GM12878 (cell line): ENCODE results near the gene NAP1L1. TPM values are rescaled to one million over a fixed set of nuclear protein-coding genes. Genes with fewer than 3 reads are reported as not detected.

Experiments used
- ATAC-seq: fragments of 200-7000 bp; cut with Tn5 transposase; 3 replicates; pipeline ENCODE4 v1.9.1; 2020; ENCODE audit warnings: mild to moderate bottlenecking, moderate library complexity
- BruUV-seq: library from RNA; stranded (reverse); fragments of 400-500 nt; replicated peaks from 2 replicates; lab custom pipeline; 2021; lab: Mats Ljungman, UMichigan
- CTCF ChIA-PET: fragments of 300-600 bp; sonication (Branson Sonifier 250); formaldehyde crosslinking; extraction: SDS; loops from one replicate; lab custom pipeline; 2021; ENCODE audit warnings: inconsistent platforms; lab: Yijun Ruan, JAX
- POLR2A ChIA-PET: fragments of 350-600 bp; formaldehyde crosslinking; extraction: SDS; loops from one replicate; lab custom pipeline; 2021; ENCODE audit warnings: inconsistent platforms; lab: Charles Lee
- RAD21 ChIA-PET: fragments of 300-600 bp; sonication (Branson Sonifier 250); formaldehyde crosslinking; loops from one replicate; lab custom pipeline; 2023; ENCODE audit warnings: antibody characterized with exemption; ENCODE audit not compliant: unreplicated experiment; lab: Charles Lee
- SMC1A ChIA-PET: fragments of 300-600 bp; sonication (Branson Sonifier 250); formaldehyde crosslinking; loops from one replicate; lab custom pipeline; 2023; ENCODE audit not compliant: unreplicated experiment, uncharacterized antibody; lab: Charles Lee
- DNase-seq: peaks from one replicate; pipeline ENCODE4 v3.0.0-alpha.2; 2011; ENCODE audit warnings: low read depth, low spot score
- FAIRE-seq: peaks from 3 replicates; lab custom pipeline; 2011; peaks lifted over from hg19 to GRCh38; lab: Jason Lieb, UNC
- H2AFZ ChIP-seq: 2 replicates; pipeline ENCODE4 v1.6.0; 2011; ENCODE audit warnings: low read depth, low read length, control low read depth; ENCODE audit not compliant: control insufficient read depth
- H3K27ac ChIP-seq: 2 replicates; pipeline ENCODE4 v1.5.1; 2011; ENCODE audit warnings: control low read depth; ENCODE audit not compliant: control insufficient read depth, insufficient read depth
- H3K27me3 ChIP-seq, 2 experiments: replicated peaks in 1 of 2; 2 replicates each; pipeline versions ENCODE4 v1.6.0 to v1.6.1; 2011; ENCODE audit warnings: low read length in 1 of 2; ENCODE audit not compliant: control insufficient read depth in 2 of 2, insufficient read depth in 2 of 2
- H3K36me3 ChIP-seq, 2 experiments: 2 replicates each; pipeline ENCODE4 v1.5.1; 2011; ENCODE audit warnings: low read length in 1 of 2; ENCODE audit not compliant: control insufficient read depth in 2 of 2, insufficient read depth in 2 of 2
- H3K4me1 ChIP-seq: 2 replicates; pipeline ENCODE4 v1.6.1; 2011; ENCODE audit warnings: mild to moderate bottlenecking, low read length, moderate library complexity, mixed read lengths; ENCODE audit not compliant: control insufficient read depth, insufficient read depth
- H3K4me2 ChIP-seq: 2 replicates; pipeline ENCODE4 v1.6.0; 2011; ENCODE audit warnings: control low read depth; ENCODE audit not compliant: control insufficient read depth, insufficient read depth
- H3K4me3 ChIP-seq: fragments of 200-600 bp; sonication (generic); 2 replicates; pipeline ENCODE4 v1.5.1; 2016
- H3K79me2 ChIP-seq: 2 replicates; pipeline ENCODE4 v1.6.0; 2011; ENCODE audit warnings: low read length; ENCODE audit not compliant: control insufficient read depth, insufficient read depth
- H3K9ac ChIP-seq: 2 replicates; pipeline ENCODE4 v1.8.0; 2011; ENCODE audit warnings: low read length, control low read depth, mixed read lengths; ENCODE audit not compliant: control insufficient read depth, insufficient read depth
- H3K9me3 ChIP-seq: replicated peaks from 3 replicates; pipeline ENCODE4 v1.5.1; 2011; ENCODE audit warnings: mild to moderate bottlenecking, low read length; ENCODE audit not compliant: control insufficient read depth, insufficient read depth
- H4K20me1 ChIP-seq: 2 replicates; pipeline ENCODE4 v1.6.0; 2011; ENCODE audit not compliant: control insufficient read depth, insufficient read depth
- CEBPZ ChIP-seq: fragments of 150-350 bp; IDR thresholded peaks from 2 replicates; pipeline ENCODE4 v1.6.1; 2016; ENCODE audit warnings: low read depth, low read length
- CHD1 ChIP-seq: IDR thresholded peaks from 2 replicates; pipeline ENCODE4 v1.6.1; 2012; ENCODE audit warnings: low read depth, low read length, improper control_type of control experiment
- EED ChIP-seq: sonication (generic); IDR thresholded peaks from 2 replicates; pipeline ENCODE4 v1.6.1; 2016; ENCODE audit warnings: antibody characterized with exemption, low read depth
- EP300 ChIP-seq, 2 experiments: fragments of 150-350 bp in 1 of 2; IDR thresholded peaks; 2 replicates each; pipeline ENCODE4 v1.6.1; 2011 to 2012; ENCODE audit warnings: low read depth in 2 of 2, low read length in 2 of 2, borderline replicate concordance in 1 of 2, improper control_type of control experiment in 1 of 2, inconsistent platforms in 1 of 2; ENCODE audit not compliant: control insufficient read depth in 1 of 2
- GATAD2B ChIP-seq: fragments of 450-650 bp; conservative IDR thresholded peaks from 2 replicates; pipeline ENCODE4 v1.6.1; 2017; ENCODE audit warnings: low read depth, mild to moderate bottlenecking, moderate library complexity
- IKZF1 ChIP-seq: fragments of 450-650 bp; conservative IDR thresholded peaks from 2 replicates; pipeline ENCODE4 v1.6.1; 2017; ENCODE audit warnings: antibody characterized with exemption, mild to moderate bottlenecking
- NKRF ChIP-seq: fragments of 450-650 bp; conservative IDR thresholded peaks from 2 replicates; pipeline ENCODE4 v1.6.1; 2017; ENCODE audit warnings: mild to moderate bottlenecking, moderate library complexity
- NR2C1 ChIP-seq: fragments of 450-650 bp; IDR thresholded peaks from 2 replicates; pipeline ENCODE4 v1.6.1; 2017; ENCODE audit warnings: antibody characterized with exemption, mild to moderate bottlenecking, moderate library complexity
- SPI1 ChIP-seq: IDR thresholded peaks from 2 replicates; pipeline ENCODE4 v1.6.1; 2011; ENCODE audit warnings: low read depth, mild to moderate bottlenecking, low read length, moderate library complexity, borderline replicate concordance; ENCODE audit not compliant: insufficient read depth
- SREBF2 ChIP-seq: IDR thresholded peaks from 2 replicates; pipeline ENCODE4 v1.6.1; 2012; ENCODE audit warnings: mild to moderate bottlenecking, low read length
- STAT1 ChIP-seq: fragments of 450-650 bp; conservative IDR thresholded peaks from 2 replicates; pipeline ENCODE4 v1.6.1; 2014; ENCODE audit warnings: antibody characterized with exemption, mild to moderate bottlenecking
- SUZ12 ChIP-seq: fragments of 200-600 bp; sonication (generic); IDR thresholded peaks from one replicate; pipeline ENCODE4 v1.6.1; 2018; ENCODE audit warnings: antibody characterized with exemption, mild to moderate bottlenecking; ENCODE audit not compliant: unreplicated experiment
- ZNF622 ChIP-seq: fragments of 450-650 bp; IDR thresholded peaks from 2 replicates; pipeline ENCODE4 v1.6.1; 2017; ENCODE audit warnings: mild to moderate bottlenecking, inconsistent platforms
- WGBS: methylation state at CpG from one replicate; pipeline ENCODE4 v1.1.6; 2016; ENCODE audit warnings: low lambda C conversion rate; ENCODE audit not compliant: insufficient replicate concordance, insufficient coverage; ENCODE audit errors: missing lambda C conversion rate; 5-methylcytosine and 5-hydroxymethylcytosine counted together
- in situ Hi-C: fragments of 300-500 bp; cut with MboI; formaldehyde crosslinking; loops from 9 replicates; pipeline ENCODE4 v1.14.3; 2018; ENCODE audit warnings: mixed read lengths
- intact Hi-C: fragments of 100-400 bp; cut with micrococcal nuclease; formaldehyde crosslinking; loops from one replicate; pipeline ENCODE4 v1.14.2; 2022; ENCODE audit not compliant: unreplicated experiment
- polyA plus RNA-seq, 11 experiments: library from polyadenylated mRNA; depleted of rRNA in 4 of 11; unstranded in 6 of 11; stranded (reverse) in 5 of 11; fragments of >200 nt; fragmentation: Nextera tagmentation in 4 of 11; fragmentation: Illumina TruSeq in 1 of 11; extraction: Ambion mirVana in 4 of 11; extraction: Trizol in 1 of 11; gene quantifications; 1 replicate in 1 of 11; 2 replicates in 10 of 11; pipeline versions ENCODE4 v1.2.1 to v1.2.3, GENCODE V29; 2011 to 2016; ENCODE audit warnings: inconsistent platforms in 2 of 11, missing spikeins in 2 of 11, low read depth in 1 of 11
- total RNA-seq, 4 experiments: library from RNA; depleted of rRNA in 3 of 4; stranded (reverse); fragments of >200 nt in 3 of 4; fragmentation: Illumina TruSeq in 1 of 4; extraction: Trizol in 1 of 4; gene quantifications; 2 replicates each; pipeline versions ENCODE4 v1.2.1 to v1.2.3, GENCODE V29; 2013 to 2021
- TF ChIP-seq, protein P1 (sequence below): IDR thresholded peaks from 2 replicates; pipeline ENCODE4 v1.6.1; 2012; ENCODE audit warnings: low read depth, low read length, improper control_type of control experiment

Gene NAP1L1
- total and polyA plus RNA-seq, 10 of the 15 experiments (the other 5 are each of a cell fraction or from before 2014, with no cell fraction given) = 256 to 1,036 (median 536) TPM

GRCh38 chr12:76040461-76040860, 44.0 kb downstream of the NAP1L1 start:
- H2AFZ ChIP-seq = no peak overlapping the region
- ChIA-PET CTCF (interaction anchor here (0.8 to 5.6 kb wide), 13 partner anchors 10 to 556 kb away, joined by 3 to 131 read pairs (median 5); no protein-coding TSS in a partner anchor), RAD21 (interaction anchor here (1.0 to 2.7 kb wide), 6 partner anchors 9 to 514 kb away, joined by 3 to 14 read pairs (median 4); partner anchors contain the start of genes BBS10 and PHLDA1), POLR2A (interaction anchor here (0.6 to 1.1 kb wide), 2 partner anchors 14 to 396 kb away, joined by 3 read pairs; no protein-coding TSS in a partner anchor), SMC1A (interaction anchor here (0.6 to 16.5 kb wide), 14 partner anchors 9 to 555 kb away, joined by 3 to 268 read pairs (median 4); partner anchors contain the start of gene KRR1)
- no peaks in the 10 kb centered on the region for H3K9me3 ChIP-seq
- H3K79me2 ChIP-seq = no peaks in the 10 kb centered on the region
- no peak overlapping the region for H3K9ac ChIP-seq
- no peak for ATAC-seq
- no peak overlapping the region for H3K27ac ChIP-seq
- peaks cover 0 to 9% of the 10 kb centered on the region in 2 experiments; a peak in 2 of 4 replicates for H3K36me3 ChIP-seq
- FAIRE-seq = no peak
- no TSS peak for BruUV-seq
- in situ Hi-C loops (no loop called here), intact Hi-C loops (no loop called here)
- H3K4me1 ChIP-seq = no peaks in the 10 kb centered on the region
- H4K20me1 ChIP-seq = no peaks in the 10 kb centered on the region
- DNase-seq = no peak
- no peak overlapping the region for H3K4me2 ChIP-seq
- TF ChIP-seq GATAD2B (no peak), SREBF2 (no peak), CEBPZ (no peak), EED (no peak), ZNF622 (no peak), IKZF1 (no peak), STAT1 (no peak), NR2C1 (no peak), SUZ12 (no peak), NKRF (no peak), SPI1 (no peak), CHD1 (no peak), EP300 (IDR thresholded peaks at IDR 0.05; ENCODE audit: borderline replicate concordance in 1 of 2, control insufficient read depth in 1 of 2, low read depth in 2 of 2, low read length in 2 of 2) (no peak)
- TF ChIP-seq, protein P1, sequence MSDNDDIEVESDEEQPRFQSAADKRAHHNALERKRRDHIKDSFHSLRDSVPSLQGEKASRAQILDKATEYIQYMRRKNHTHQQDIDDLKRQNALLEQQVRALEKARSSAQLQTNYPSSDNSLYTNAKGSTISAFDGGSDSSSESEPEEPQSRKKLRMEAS = no peak
- 62% methylated on average over 4 of the region's 4 CpGs for WGBS
- H3K27me3 ChIP-seq = no peaks in the 10 kb centered on the region
- no peak overlapping the region for H3K4me3 ChIP-seq
